Hematopoietic multipotent progenitor cell treated with erythropoietin and hydrocortisone succinate and interleukin-3 and kit ligand, for 4 days (in vitro differentiated cells): Measurements from ENCODE around the gene HDAC3.
A peak's percentile ranks its signal among the peaks of the same experiment; 100 is the strongest.
"Not testable (repeated sequence)": the region's sequence is repeated elsewhere in the genome, so short reads cannot be mapped to it uniquely, and the experiment has no call there.

ENCODE experiments used
- DNase-seq: peaks from one replicate; pipeline ENCODE4 v3.0.0-alpha.2; 2015

HDAC3 gene

GRCh38 chr5:141633871-141634561, 2.6 kb downstream of the HDAC3 start:
- peak; percentile 63 for DNase-seq

- no peak for DNase-seq
Observed at GRCh38 chr5:141632650-141633049, 4.0 kb downstream of the HDAC3 start.

GRCh38 chr5:141630570-141631140, 6.0 kb downstream of the HDAC3 start:
- no peak for DNase-seq

GRCh38 chr5:141628175-141628788, 8.4 kb downstream of the HDAC3 start:
- no peak for DNase-seq

GRCh38 chr5:141623611-141624010, 13.0 kb downstream of the HDAC3 start:
- DNase-seq, result no peak

DNA sequence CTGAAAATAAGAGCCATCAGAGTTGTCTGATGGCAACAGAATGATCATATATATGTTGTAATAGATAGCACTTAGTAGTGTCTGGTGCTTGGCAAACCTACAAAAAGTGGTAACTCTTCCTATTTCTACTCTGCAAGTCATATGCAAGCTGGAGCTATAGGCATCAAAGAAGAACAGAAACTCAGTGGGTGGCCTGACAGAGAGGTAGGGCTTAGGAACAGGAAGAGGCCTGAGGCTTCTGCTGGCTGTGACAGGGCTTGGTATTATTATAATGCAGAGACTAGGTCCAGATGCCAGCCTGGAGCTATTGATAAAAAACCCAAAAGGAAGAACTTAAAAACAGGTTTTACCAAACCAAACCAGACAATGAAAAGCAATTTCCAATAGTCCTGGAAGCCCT, 13.5 kb downstream of the HDAC3 start:
- no peak for DNase-seq

- DNase-seq, result peak; percentile 99
Observed at GRCh38 chr5:141618804-141619554, 17.7 kb downstream of the HDAC3 start, which contains the start of gene DIAPH1. Gene DIAPH1 (minus strand): TSS chr5:141619000. CDS start chr5:141618914, 86 bp downstream.

DNA sequence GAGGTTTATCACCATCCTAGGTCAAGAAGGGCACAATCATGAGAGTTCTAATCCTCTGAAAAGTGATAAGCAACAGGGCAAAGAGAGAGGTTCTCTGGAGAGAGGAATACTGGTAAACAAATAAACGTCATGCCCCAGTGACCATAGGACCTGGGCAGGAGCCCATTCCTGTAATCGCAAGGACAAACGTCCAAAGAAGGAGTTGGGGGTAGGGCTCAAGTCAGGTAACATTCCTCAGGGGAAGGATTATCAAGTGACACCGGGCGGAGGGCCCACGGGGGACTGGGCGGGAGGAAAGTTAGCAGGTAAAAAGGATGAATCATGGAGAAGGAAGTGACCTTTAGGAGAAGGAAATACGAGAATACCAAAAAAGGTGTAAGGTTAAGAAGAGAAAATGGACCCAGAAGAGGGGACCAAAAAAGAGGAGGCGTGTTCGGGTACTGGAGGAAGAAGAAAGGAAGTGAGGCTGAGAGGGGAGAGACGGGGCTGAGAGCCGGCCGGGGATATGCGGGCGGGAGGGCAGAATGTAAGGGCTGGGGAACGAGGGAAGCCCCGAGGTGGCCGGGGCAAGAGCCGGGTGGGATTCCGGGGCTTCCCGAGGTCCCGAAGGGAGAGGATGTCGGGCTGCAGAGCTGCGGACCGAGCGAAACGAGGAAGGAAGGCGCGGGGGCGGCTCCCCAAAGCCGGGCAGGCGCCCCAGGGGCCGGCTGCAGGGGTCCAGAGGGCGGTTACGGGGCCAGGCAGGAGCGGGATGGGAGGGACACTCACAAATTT, 18.4 kb downstream of the HDAC3 start:
- peak; percentile 77 for DNase-seq

GRCh38 chr5:141617682-141618029, 19.0 kb downstream of the HDAC3 start:
- DNase-seq, result peak; percentile 33

DNA sequence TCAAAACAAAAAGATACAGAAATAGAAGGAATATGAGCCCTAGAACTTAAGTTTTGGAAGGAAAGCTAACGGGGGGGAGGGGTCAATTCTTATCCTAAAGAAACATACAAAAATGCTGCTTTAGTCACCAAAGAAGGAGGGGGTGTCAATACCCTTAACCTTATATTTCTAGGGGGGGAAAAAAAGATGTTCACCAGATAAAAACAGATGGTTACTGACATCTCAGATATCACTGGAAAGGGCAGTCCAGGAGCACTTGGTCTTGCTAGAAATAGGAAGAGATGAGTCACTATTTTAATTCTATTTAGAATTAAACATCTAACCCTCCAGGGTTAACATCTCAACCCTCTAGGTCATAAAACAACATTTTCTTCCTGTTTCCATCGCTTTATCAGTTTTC, 19.5 kb downstream of the HDAC3 start:
- peak; percentile 69 for DNase-seq

GRCh38 chr5:141615991-141616720, 20.5 kb downstream of the HDAC3 start:
- no peak for DNase-seq

GRCh38 chr5:141613344-141613743, 23.3 kb downstream of the HDAC3 start:
- no peak for DNase-seq

GRCh38 chr5:141611289-141611688, 25.4 kb downstream of the HDAC3 start:
- no peak for DNase-seq

DNA sequence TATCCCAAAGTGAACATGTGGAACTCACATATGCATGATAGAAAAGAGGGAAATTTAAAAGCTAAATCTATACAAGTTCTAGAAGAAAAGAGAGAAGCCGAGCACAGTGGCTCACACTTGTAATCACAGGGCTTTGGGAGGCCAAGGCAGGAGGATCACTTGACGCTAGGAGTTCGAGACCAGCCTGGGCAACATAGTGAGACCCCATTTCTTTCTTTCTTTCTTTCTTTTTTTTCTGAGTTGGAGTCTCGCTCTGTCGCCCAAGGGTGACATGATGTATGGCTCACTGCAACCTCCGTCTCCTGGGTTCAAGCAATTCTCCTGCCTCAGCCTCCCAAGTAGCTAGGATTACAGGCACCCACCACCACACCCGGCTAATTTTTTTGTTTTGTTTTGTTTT, 26.7 kb downstream of the HDAC3 start:
- DNase-seq, result not testable (repeated sequence)

DNA sequence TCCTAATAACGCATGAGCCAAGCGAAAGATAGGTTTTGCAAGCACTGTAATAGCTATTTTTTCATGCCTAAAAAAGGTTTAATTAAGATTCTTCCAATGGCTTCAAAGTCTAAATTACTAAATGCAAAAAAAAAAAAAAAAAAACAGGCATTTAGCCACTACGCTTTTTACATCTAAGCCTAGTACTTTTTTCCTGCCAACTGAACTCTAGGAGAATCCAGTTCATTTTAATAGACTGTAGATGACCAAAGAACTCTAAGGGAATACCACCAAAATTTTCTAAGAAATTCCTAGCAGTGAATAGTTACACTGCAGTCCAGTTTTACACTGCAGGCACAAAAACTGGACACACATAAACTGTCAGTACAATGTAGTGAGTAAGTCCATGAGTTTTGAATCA, 27.6 kb downstream of the HDAC3 start:
- no peak for DNase-seq

GRCh38 chr5:141608557-141608956, 28.1 kb downstream of the HDAC3 start:
- no peak for DNase-seq

DNA sequence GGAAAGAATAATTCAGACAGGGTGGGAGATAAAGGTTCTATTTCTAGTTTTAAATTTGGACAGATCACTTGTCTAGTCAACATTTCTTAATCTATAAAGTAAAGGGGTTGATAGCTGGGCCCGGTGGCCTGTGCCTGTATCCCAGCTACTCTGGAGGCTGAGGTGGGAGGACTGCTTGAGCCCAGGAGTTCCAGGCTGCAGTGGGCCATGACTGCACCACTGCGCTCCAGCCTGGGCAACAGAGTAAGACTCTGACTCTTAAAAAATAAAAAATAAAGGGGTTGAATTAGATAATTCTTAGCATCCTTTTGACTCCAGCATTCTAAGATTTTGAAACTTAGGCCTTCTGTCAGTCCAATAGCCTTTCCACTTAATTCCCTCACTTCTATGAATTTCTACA, 28.6 kb downstream of the HDAC3 start:
- DNase-seq, result no peak

DNA sequence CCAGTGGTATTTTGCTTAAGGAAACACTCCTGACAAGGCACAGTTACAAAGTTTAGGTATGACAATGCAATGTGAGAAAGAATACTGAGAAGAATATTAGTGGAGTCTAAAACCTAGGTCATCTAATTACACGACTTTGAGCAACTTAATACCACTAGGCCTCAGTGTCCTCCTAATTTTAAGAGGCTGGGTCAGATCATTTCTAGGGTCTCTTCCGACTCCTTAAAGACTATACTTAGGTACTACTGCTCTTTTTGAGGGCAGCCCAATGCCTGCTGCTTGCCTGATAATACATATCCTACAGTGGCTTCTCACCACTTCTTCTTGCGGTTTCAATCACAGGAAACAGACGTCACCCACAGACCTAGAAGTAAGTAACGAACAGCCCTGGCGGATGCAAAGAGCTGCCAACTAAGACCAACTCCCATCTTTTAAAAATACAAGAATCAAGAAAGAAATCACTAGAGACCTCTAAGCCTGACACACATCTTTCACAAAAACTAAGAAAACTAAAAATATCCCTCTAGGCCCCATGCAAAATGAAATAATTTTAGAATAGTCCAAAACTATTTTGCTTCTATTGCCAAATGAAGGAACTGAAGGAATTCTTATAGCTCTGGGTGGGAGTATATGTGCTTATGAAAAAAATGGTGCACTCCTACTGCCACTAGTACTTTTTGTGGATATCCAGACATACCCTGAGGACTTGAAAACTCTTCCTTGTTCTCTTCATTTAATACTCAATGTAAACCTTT, 30.9 kb downstream of the HDAC3 start:
- peak; percentile 98 for DNase-seq

DNA sequence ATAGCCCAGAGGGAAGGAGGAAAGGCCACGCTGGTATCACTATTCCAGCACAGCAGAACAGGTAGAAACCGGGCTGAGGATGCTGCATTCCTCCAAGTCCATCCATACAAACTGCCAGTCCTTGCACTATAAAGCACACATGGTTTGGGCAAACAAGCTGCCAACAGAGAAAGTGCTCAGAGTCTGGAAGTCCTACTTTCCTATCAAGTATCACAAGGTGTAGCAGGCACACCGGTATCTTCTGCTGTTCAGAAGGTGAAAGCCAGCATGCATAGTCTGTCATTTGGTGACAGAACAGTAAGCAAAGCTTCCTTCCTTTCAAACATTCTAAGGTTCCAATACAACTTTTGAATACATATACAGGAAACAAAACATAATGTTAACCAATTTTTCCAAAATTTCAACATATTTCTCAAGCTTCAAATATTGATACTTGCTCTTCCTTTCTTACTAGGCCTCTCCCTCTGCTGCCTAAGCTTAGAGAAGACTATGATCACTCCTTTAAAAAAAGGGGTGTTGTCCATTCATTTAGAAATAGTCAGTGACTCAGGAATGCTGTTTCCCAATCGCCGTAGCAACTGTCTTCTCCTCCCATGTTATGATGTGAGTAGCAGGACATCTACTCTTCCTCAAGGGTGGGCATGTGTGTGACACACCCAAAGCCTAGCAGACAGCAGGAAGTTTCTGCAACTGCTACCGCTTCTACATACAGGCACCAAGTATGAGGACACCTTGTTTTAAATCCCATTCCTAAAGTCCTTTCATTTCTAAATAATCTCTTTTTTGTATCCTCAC, 32.5 kb downstream of the HDAC3 start:
- DNase-seq, result peak; percentile 80

- DNase-seq, result no peak
Observed at GRCh38 chr5:141602606-141603005, 34.0 kb downstream of the HDAC3 start.
